NCI-H128 (cell line): ENCODE results near the gene VPS72.

Experiments
- DNase-seq: peaks from one replicate; lab custom pipeline; 2025; ENCODE audit not compliant: unreplicated experiment; lab: John Stamatoyannopoulos, UW

VPS72 gene

GRCh38 chr1:151145304-151146071, 44.5 kb downstream of the VPS72 start:
- no peak for DNase-seq

GRCh38 chr1:151144474-151145303, 45.3 kb downstream of the VPS72 start:
- DNase-seq = no peak

GRCh38 chr1:151143986-151144385, 46.0 kb downstream of the VPS72 start:
- DNase-seq = no peak

GRCh38 chr1:151143057-151143435, 47.0 kb downstream of the VPS72 start:
- DNase-seq = no peak

GRCh38 chr1:151142411-151143056, 47.5 kb downstream of the VPS72 start:
- no peak for DNase-seq

- no peak for DNase-seq
These were observed 52.2 kb downstream of the VPS72 start for GRCh38 chr1:151137789-151138188.

GRCh38 chr1:151135433-151136385, 54.3 kb downstream of the VPS72 start:
- no peak for DNase-seq

GRCh38 chr1:151134991-151135390, 55.0 kb downstream of the VPS72 start:
- no peak for DNase-seq

GRCh38 chr1:151134396-151134795, 55.6 kb downstream of the VPS72 start:
- DNase-seq = no peak

GRCh38 chr1:151133018-151133806, 56.8 kb downstream of the VPS72 start:
- DNase-seq = no peak

- no peak for DNase-seq
These were observed 57.5 kb downstream of the VPS72 start for GRCh38 chr1:151132335-151133017.

- no peak for DNase-seq
These were observed 58.2 kb downstream of the VPS72 start for GRCh38 chr1:151131701-151132334.

GRCh38 chr1:151130987-151131586, 58.9 kb downstream of the VPS72 start:
- DNase-seq = peak; percentile 26

GRCh38 chr1:151128800-151129199, 61.2 kb downstream of the VPS72 start:
- DNase-seq = no peak
